Measurements from ENCODE around the gene EDARADD.

Gene EDARADD

GRCh38 chr1:236465231-236465958 is 71.3 kb downstream of the EDARADD start:
- Mint-ChIP-seq H3K9me3 (no peaks in the 10 kb centered on the region), H3K4me1 (peaks cover 5% of the 10 kb centered on the region), H3K27me3 (ENCODE audit: low read depth, poor library complexity) (peaks cover 56% of the 10 kb centered on the region), H3K36me3 (ENCODE audit: low read depth) (peaks cover 30% of the 10 kb centered on the region), H3K27ac (peak overlapping the region; percentile 8), H3K4me3 (no peak overlapping the region)
- no peak for TF ChIP-seq CTCF (IDR thresholded peaks at IDR 0.05)
- no peak for DNase-seq

GRCh38 chr1:236465959-236466303 is 71.8 kb downstream of the EDARADD start:
- H3K27ac Mint-ChIP-seq = no peak overlapping the region
- peaks cover 5% of the 10 kb centered on the region for H3K4me1 Mint-ChIP-seq
- peaks cover 57% of the 10 kb centered on the region for H3K27me3 Mint-ChIP-seq (ENCODE audit: low read depth, poor library complexity)
- TF ChIP-seq CTCF (IDR thresholded peaks at IDR 0.05) = no peak
- H3K9me3 Mint-ChIP-seq = no peaks in the 10 kb centered on the region
- peaks cover 31% of the 10 kb centered on the region for H3K36me3 Mint-ChIP-seq (ENCODE audit: low read depth)
- H3K4me3 Mint-ChIP-seq = no peak overlapping the region
- DNase-seq = no peak

DNA sequence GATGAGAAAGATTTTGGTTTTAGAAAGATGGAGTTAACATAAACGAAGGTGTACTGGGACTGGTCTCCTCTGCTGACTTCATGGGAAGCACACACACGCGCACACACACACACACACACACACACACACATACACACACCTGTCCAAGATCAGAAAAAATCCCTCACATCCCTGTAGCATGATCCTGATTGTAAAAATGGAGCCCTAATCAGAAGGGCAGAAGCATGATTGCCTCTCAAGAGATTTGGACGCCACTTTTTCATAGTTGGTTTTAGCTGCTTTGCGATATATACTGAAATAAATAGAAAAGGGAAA is 73.2 kb downstream of the EDARADD start:
- Mint-ChIP-seq H3K27me3 (ENCODE audit: low read depth, poor library complexity) (peaks cover 60% of the 10 kb centered on the region), H3K27ac (no peak overlapping the region), H3K4me3 (no peak overlapping the region), H3K9me3 (no peaks in the 10 kb centered on the region), H3K4me1 (peaks cover 17% of the 10 kb centered on the region), H3K36me3 (ENCODE audit: low read depth) (peaks cover 38% of the 10 kb centered on the region)
- no peak for DNase-seq
- no peak for TF ChIP-seq CTCF (IDR thresholded peaks at IDR 0.05)

- no peaks in the 10 kb centered on the region for H3K9me3 Mint-ChIP-seq
- no peak overlapping the region for H3K27ac Mint-ChIP-seq
- H3K36me3 Mint-ChIP-seq (ENCODE audit: low read depth) = peaks cover 35% of the 10 kb centered on the region
- peaks cover 25% of the 10 kb centered on the region for H3K4me1 Mint-ChIP-seq
- peaks cover 64% of the 10 kb centered on the region for H3K27me3 Mint-ChIP-seq (ENCODE audit: low read depth, poor library complexity)
- TF ChIP-seq CTCF (IDR thresholded peaks at IDR 0.05) = no peak
- no peak for DNase-seq
- no peak overlapping the region for H3K4me3 Mint-ChIP-seq
Observed at GRCh38 chr1:236468625-236469024, 74.5 kb downstream of the EDARADD start.

DNA sequence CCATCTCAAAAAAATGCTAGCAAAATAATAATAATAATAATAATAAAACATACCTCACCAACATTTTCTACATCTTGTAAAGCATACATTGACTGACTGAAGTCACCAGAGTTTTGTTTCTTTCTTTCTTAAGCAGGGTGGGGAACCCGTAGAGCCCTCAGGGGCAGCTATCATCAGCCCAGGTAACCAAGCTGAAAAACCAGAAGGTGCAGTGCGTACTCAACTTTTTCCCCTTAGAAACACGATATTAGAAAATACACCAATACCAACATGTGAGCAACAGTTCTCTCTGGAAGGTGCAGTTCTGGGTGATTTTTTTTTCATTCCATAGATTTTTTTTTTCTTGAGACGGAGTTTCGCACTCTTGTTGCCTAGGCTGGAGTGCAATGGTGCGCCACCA is 75.4 kb downstream of the EDARADD start:
- H3K4me1 Mint-ChIP-seq = peaks cover 25% of the 10 kb centered on the region
- H3K4me3 Mint-ChIP-seq = no peak overlapping the region
- DNase-seq = no peak
- H3K36me3 Mint-ChIP-seq (ENCODE audit: low read depth) = peaks cover 29% of the 10 kb centered on the region
- no peak overlapping the region for H3K27ac Mint-ChIP-seq
- no peak for TF ChIP-seq CTCF (IDR thresholded peaks at IDR 0.05)
- peaks cover 67% of the 10 kb centered on the region for H3K27me3 Mint-ChIP-seq (ENCODE audit: low read depth, poor library complexity)
- no peaks in the 10 kb centered on the region for H3K9me3 Mint-ChIP-seq

DNA sequence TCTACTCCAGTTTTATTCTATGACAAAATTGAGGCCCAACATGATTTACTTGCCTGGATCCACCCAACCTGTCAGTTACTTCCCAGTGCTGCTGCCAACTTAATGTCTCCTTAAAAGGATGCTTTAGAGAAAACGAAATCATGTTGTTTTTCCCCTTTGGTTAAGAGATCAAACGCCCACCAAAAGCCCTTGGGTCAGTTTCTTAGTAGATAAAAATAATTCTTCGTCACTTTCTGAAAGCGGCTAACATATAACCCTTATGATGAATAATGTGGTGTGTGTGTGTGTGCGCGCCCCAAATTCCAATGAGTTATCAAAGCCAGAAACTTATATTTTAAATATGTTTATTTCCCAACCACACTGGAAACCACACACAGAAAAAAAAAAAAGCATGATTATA is 77.0 kb downstream of the EDARADD start:
- Mint-ChIP-seq H3K4me3 (no peak overlapping the region), H3K4me1 (peaks cover 25% of the 10 kb centered on the region), H3K36me3 (ENCODE audit: low read depth) (peaks cover 21% of the 10 kb centered on the region), H3K9me3 (no peaks in the 10 kb centered on the region), H3K27ac (no peak overlapping the region), H3K27me3 (ENCODE audit: low read depth, poor library complexity) (peaks cover 61% of the 10 kb centered on the region)
- DNase-seq = no peak
- no peak for TF ChIP-seq CTCF (IDR thresholded peaks at IDR 0.05)
